Measurements from ENCODE around the gene RNF213.

The RNF213 gene

GRCh38 chr17:80377798-80378197, 117.1 kb downstream of the RNF213 start:
- no peak for DNase-seq

GRCh38 chr17:80379348-80379747, 118.7 kb downstream of the RNF213 start:
- DNase-seq, result no peak

DNA sequence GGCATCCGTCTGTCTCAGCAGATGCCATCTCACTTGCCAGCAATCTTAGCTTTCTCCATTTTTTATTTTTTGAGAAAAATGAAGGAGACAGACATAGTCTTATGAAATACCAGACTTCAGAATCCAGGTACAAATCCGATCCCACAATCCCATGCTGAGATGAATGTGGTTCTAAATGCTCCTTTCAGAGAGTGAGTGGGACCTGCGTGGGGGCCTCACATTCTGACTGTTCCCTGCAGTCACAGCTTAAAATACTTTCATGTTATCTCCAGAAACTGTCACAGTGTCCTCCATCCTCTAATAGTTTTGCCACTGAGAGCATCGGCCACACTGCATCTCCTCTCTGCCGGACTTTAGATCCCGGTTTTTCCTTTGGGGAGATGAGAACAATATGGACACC, 119.4 kb downstream of the RNF213 start:
- no peak for DNase-seq

- no peak for DNase-seq
Observed at GRCh38 chr17:80380555-80381002, 119.9 kb downstream of the RNF213 start.

DNA sequence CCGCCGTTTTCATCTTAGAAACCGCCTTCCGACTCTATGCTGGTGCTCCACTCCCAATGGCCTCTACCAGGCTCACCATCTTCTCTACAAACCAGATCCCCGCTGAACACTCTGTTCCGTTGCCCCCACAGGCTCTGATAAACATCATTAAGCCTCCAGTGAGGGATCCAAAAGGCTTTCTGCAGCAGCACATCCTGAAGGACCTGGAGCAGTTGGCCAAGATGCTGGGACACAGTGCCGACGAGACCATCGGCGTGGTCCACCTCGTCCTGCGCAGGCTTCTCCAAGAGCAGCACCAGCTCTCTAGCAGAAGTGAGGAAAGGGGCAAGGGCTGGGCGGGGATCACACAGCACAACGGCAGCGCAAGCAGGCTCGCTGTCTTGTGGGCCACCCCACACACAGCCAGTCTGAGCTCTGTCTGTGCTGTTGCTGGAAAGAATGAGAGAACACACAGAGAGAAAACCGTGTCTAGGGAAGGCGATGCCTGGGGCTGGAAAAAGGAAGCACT, 120.8 kb downstream of the RNF213 start:
- DNase-seq, result no peak

GRCh38 chr17:80382446-80382845, 121.8 kb downstream of the RNF213 start:
- no peak for DNase-seq

GRCh38 chr17:80382956-80383355, 122.3 kb downstream of the RNF213 start:
- DNase-seq, result no peak

- DNase-seq, result no peak
Observed at GRCh38 chr17:80384078-80384960, 123.7 kb downstream of the RNF213 start.

DNA sequence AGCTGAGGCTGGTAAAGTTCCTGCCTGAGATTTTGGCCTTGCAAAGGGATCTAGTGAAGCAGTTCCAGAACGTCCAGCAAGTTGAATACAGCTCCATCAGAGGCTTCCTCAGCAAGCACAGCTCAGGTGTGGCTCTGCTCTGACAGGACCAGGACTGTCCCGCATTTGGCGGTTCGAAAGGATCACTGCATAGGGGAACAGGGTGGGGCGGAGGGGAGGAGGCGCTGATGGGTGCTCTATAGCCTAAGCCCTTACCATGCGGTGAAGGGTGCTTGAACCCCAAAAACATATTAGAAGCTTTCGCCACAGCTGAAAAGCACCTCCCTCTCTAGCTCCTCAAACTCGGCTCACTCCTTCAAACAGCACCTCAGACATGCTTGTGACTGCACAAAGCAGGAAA, 124.4 kb downstream of the RNF213 start:
- DNase-seq, result no peak

DNA sequence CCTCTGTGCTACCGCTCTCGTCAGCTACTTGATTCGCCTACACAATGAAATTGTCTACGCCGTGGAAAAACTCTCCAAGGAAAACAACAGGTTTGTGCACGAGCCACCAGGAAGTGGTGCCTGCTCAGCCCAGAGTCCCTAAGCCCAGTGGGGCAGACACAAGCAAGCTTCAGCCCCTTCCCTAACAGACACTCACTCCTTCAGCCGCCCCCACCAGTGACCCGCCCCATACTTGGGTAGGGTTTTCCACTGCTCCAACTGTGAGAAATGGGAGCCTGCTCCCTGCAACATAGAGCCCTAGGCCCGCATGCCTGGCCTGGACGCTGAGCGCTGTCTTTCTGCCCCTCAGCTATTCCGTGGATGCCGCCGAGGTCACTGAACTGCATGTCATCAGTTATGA, 125.7 kb downstream of the RNF213 start:
- no peak for DNase-seq

GRCh38 chr17:80387071-80387470, 126.4 kb downstream of the RNF213 start:
- no peak for DNase-seq

GRCh38 chr17:80388175-80388574, 127.5 kb downstream of the RNF213 start:
- no peak for DNase-seq

GRCh38 chr17:80388601-80389000, 127.9 kb downstream of the RNF213 start:
- no peak for DNase-seq

DNA sequence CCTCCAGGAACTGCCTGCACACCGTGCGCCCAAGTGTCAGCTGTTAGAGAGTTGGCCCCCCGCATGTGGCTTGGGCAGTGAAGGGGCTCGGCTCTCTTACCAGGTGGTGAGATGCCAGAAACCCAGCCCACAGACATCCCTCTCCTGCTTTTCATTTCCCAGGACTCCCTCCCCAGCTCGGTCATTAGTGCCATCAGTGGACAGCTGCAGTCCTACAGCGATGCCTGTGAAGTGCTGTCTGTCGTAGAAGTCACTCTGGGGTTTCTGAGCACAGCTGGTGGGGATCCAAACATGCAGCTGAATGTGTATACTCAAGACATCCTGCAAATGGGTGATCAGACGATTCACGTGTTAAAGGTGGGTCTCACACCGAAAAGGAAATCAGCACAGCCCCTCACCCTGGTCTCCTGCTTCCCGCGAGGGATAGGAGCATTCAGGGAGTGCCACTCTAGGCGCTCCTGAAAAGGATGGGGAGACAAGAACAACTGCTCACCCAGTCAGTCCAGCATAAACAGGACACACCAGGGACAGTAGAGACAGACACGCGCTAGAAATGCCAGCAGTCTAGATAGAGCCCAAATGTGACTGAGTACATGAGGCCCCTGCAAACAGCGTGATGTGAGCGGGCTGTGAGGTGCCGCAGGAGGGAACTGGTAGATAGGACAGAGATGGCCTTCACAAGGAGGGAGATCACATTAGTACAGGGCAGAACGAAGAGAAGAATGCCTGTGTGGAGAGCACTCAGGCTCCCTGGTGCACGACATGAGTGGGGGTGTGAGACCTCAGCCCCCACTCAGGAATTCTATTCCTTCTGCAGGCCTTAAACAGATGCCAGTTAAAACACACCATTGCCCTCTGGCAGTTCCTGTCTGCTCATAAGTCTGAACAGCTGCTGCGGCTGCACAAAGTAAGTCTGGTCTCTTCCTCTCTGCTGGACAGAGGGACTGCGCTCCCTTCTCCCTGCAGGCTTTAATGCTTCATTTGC, 128.7 kb downstream of the RNF213 start:
- DNase-seq, result no peak

GRCh38 chr17:80393241-80393890, 132.7 kb downstream of the RNF213 start:
- DNase-seq, result no peak

- no peak for DNase-seq
Observed at GRCh38 chr17:80393961-80394360, 133.3 kb downstream of the RNF213 start.

- DNase-seq, result no peak
Observed at GRCh38 chr17:80394629-80395216, 134.1 kb downstream of the RNF213 start.

- DNase-seq, result no peak
Observed at GRCh38 chr17:80395402-80396151, 134.9 kb downstream of the RNF213 start.

- no peak for DNase-seq
Observed at GRCh38 chr17:80396157-80397033, 135.7 kb downstream of the RNF213 start.

- no peak for DNase-seq
Observed at GRCh38 chr17:80397034-80397387, 136.4 kb downstream of the RNF213 start.

DNA sequence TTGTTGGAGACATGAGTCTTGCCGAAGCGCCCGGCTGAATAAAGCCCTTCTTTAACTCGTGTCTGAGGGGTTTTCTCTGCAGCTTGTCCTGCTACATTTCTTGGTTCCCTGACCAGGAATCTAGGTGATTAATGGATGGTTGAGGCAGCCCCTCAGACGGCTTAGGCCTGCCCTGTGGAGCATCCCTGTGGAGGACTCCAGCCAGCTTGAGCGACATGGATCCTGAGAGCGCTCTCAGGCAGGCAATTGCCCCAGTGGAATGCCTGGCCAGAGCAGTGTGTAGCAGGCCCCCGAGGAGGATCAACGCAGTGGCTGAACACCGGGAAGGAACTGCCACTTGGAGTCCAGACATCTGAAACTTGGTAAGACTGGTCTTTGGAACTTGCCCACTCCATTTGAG, 137.0 kb downstream of the RNF213 start:
- DNase-seq, result no peak

Measured in cortex of kidney (tissue), 1 donor.